Fibroblast of mammary gland (primary cell): Measurements from ENCODE around the gene MFAP2.
"Not testable (repeated sequence)": the region's sequence is repeated elsewhere in the genome, so short reads cannot be mapped to it uniquely, and the experiment has no call there.

ENCODE experiments used
- DNase-seq: peaks from one replicate; pipeline ENCODE4 v3.0.0-alpha.2; 2010; ENCODE audit warnings: low read depth
- H3K4me3 ChIP-seq: 2 replicates; pipeline ENCODE4 v1.5.1; 2011; ENCODE audit warnings: low read depth, mild to moderate bottlenecking, low read length, moderate library complexity; ENCODE audit not compliant: control insufficient read depth
- TF ChIP-seq, protein P1 (sequence below): conservative IDR thresholded peaks from 2 replicates; pipeline ENCODE4 v1.5.1; 2011; ENCODE audit warnings: low read depth, low read length, inconsistent platforms; ENCODE audit not compliant: control insufficient read depth, insufficient read depth

The MFAP2 gene

DNA sequence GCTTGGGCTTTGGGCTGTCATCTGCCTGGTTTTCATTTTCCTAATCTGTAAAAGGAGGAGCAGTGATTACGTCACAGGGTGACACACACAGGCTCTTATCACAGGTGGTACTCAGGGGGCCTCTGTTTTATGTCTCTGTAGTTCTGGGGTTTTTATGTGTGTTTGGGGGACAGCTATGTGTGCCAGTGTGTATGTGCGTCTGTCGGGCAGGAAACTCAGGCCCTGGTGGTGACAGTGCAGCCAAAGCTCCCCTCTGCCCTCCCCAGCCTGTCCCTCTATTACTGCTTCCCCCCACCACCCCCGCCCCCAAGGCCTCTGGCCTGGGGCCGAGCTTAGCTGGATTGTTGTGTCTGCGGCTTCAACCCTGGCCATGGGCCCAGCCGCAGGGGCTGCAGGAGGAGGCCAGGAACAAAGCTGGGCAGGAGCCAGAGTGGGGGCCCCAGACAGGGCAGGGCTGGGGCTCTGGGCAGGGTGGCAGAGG lies 13.3 kb downstream of the MFAP2 start:
- TF ChIP-seq, protein P1, sequence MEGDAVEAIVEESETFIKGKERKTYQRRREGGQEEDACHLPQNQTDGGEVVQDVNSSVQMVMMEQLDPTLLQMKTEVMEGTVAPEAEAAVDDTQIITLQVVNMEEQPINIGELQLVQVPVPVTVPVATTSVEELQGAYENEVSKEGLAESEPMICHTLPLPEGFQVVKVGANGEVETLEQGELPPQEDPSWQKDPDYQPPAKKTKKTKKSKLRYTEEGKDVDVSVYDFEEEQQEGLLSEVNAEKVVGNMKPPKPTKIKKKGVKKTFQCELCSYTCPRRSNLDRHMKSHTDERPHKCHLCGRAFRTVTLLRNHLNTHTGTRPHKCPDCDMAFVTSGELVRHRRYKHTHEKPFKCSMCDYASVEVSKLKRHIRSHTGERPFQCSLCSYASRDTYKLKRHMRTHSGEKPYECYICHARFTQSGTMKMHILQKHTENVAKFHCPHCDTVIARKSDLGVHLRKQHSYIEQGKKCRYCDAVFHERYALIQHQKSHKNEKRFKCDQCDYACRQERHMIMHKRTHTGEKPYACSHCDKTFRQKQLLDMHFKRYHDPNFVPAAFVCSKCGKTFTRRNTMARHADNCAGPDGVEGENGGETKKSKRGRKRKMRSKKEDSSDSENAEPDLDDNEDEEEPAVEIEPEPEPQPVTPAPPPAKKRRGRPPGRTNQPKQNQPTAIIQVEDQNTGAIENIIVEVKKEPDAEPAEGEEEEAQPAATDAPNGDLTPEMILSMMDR: no peak
- DNase-seq: peak; percentile 48
- H3K4me3 ChIP-seq: no peak overlapping the region

DNA sequence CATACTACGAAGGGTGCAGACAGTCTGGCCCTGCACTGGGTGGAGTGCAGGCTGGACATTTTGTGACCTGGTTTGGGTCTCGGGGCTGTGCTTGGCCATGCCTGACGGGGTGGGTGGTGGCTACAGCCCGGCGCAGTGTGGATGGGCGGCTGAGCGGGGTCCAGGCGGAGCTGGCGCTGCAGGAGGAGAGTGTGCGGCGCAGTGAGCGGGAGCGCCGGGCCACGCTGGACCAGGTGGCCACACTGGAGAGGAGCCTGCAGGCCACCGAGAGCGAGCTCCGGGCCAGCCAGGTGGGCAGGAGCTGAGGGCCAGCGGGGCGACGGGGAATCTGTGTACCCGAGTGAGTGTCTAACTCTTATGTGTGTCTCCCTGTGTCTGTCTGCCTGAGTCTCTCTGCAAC lies 14.1 kb downstream of the MFAP2 start:
- no peak for DNase-seq
- no peak overlapping the region for H3K4me3 ChIP-seq
- TF ChIP-seq, protein P1: no peak

DNA sequence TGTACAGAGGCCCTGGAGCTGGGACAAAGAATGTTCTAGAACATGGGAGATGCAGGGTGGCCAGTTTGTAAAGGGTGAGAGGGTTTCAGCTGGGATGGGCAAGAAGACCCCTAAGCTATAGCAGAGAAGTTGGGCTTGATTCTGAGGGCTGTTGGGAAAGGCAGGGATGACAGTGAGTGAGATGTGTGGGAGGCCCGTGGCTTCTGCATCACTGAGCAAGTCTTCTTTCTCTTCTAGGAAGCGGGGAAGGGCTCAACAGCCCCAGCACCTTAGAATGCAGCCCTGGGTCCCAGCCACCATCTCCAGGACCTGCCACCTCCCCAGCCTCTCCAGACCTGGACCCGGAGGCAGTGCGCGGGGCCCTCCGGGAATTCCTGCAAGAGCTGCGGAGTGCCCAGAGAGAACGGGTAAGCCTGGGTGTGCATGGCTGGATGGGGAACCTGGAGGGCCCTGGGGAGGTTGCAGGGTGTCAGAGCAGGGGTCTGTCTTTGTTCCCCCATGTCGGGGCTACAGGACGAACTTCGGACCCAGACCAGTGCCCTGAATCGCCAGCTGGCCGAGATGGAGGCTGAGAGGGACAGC lies 14.8 kb downstream of the MFAP2 start:
- no peak overlapping the region for H3K4me3 ChIP-seq
- no peak for DNase-seq
- TF ChIP-seq, protein P1: no peak

GRCh38 chr1:16964169-16964568 lies 16.3 kb downstream of the MFAP2 start:
- H3K4me3 ChIP-seq, DNase-seq: not testable (repeated sequence)

- DNase-seq: no peak
- TF ChIP-seq, protein P1: no peak
- peak overlapping the region; percentile 15 for H3K4me3 ChIP-seq
Measured at GRCh38 chr1:16961297-16962133, 18.9 kb downstream of the MFAP2 start.

DNA sequence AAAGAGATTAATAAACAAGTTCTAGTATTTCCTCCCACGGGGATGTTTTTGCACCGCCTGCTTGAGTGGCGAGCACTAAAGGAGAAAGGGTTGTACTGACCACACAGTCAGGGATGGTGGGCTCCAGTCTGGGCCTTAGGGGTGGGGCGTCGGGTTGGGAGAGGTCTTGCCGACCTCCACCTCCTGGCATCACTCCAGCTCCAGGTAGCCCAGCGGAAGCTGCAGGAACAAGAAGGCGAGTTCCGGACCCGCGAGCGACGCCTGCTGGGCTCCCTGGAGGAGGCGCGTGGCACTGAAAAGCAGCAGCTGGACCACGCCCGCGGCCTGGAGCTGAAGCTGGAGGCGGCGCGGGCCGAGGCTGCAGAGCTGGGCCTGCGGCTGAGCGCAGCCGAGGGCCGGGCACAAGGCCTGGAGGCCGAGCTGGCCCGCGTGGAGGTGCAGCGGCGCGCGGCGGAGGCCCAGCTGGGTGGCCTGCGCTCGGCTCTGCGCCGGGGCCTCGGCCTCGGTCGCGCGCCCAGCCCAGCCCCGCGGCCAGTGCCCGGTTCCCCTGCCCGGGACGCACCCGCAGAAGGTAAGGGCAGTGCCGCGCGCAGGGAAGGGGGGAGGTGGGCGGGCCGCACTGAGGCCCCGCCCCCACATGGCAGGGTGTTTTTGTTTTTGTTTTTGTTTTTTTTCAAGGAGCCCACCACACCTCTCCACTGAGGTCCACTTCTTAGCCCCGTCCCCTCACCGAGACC lies 19.7 kb downstream of the MFAP2 start:
- peak; percentile 73 for DNase-seq
- peak overlapping the region; percentile 38 for H3K4me3 ChIP-seq
- TF ChIP-seq, protein P1: peak; percentile 55

DNA sequence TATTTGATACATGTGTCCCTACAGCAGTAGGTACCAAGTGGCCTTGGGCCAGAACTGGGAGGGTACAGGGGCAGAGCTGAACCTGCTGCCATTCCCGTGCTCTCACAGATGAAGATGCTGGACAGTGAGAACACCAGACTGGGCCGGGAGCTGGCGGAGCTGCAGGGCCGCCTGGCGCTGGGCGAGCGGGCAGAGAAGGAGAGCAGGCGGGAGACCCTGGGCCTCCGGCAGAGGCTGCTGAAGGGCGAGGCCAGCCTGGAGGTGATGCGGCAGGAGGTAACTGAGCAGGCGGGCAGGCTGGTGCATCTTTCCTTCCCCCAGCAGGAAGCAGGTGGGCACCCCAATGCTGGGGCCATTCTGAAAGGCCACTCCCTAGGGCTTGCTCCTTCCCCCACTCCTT lies 21.9 kb downstream of the MFAP2 start:
- DNase-seq: no peak
- no peak overlapping the region for H3K4me3 ChIP-seq
- TF ChIP-seq, protein P1: no peak
